Activated CD8-positive, alpha-beta memory T cell treated with anti-CD3 and anti-CD28 coated beads for 36 hours (primary cell): ENCODE results near the gene VPS41. TPM values are rescaled to one million over a fixed set of nuclear protein-coding genes. Genes with fewer than 3 reads are reported as not detected.

ENCODE experiments used
- CTCF ChIA-PET: fragments of 350-600 bp; sonication (Branson Sonifier 250); formaldehyde crosslinking; loops from one replicate; lab custom pipeline; 2021; ENCODE audit warnings: antibody characterized with exemption; lab: Charles Lee
- POLR2A ChIA-PET: fragments of 350-600 bp; sonication (Branson Sonifier 250); formaldehyde crosslinking; loops from one replicate; lab custom pipeline; 2021; ENCODE audit warnings: antibody characterized with exemption; lab: Charles Lee
- total RNA-seq, 2 experiments: library from RNA; stranded (reverse); gene quantifications; one replicate each; pipeline ENCODE4 v1.2.3, GENCODE V29; 2021

Gene VPS41
- total RNA-seq, 2 experiments from 2014 or later, result 67.6 to 72.3 TPM

DNA sequence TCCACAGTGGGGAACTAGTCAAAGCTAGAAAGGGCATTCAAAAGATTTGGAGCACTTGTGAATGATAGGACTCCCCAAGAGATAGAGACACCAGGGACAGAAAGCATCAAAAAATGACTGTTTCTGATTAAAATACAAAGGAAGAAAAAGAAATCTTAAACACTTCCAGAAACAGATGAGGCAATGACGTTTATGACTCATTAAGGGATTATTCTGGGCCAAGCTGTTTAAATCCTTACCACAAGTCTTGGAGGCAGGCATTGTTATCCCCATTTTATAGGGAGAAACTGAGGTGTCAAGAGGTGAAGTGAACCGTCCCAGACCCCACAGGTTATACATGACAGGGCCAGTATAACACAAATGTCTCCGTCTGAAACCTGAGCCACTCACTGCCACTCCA lies 209.5 kb downstream of the VPS41 start:
- ChIA-PET POLR2A (no interaction called here), CTCF (no interaction called here)

DNA sequence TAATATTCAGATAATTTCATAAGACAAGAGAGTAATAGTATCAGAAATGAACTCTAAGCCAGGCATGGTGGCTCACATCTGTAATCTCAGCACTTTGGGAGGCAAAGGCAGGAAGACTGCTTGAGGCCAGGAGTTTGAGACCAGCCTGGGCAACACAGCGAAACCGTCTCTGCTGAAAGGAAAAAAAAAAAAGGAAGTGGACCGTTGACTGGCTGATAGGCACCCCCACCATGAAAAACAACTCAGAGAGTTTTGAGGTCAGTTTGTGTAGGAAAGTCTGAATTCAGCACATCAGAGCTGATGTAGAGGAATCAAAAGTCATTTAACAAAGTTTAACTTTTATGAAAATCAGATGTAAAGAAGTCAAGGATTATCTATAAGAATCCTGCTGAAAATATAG lies 214.7 kb downstream of the VPS41 start:
- ChIA-PET POLR2A (no interaction called here), CTCF (no interaction called here)

GRCh38 chr7:38686888-38687287 lies 222.1 kb downstream of the VPS41 start:
- ChIA-PET CTCF (no interaction called here), POLR2A (no interaction called here)

- POLR2A ChIA-PET, result no interaction called here
- CTCF ChIA-PET, result no interaction called here
Observed at GRCh38 chr7:38685851-38686250, 223.1 kb downstream of the VPS41 start.

- POLR2A ChIA-PET, result no interaction called here
- CTCF ChIA-PET, result no interaction called here
Observed at GRCh38 chr7:38682606-38683005, 226.4 kb downstream of the VPS41 start.

DNA sequence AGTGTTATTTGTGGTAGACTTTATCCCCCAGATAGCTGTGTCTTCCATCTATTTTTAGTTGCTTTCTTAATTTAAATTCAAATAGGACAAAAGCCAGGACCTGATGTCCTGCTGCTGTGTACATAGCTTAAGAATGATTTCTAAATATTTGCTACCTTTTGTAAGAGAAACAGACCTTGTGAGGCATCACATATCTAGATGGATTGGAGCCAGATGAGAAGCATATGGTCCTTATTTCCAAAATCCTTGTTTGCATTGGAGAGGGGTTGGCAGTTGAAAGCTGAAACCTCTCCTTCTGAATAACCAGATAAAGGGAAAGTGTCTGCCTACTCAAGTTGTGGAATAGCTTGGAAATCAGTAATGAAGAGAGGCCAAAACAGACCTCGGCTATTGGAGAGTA lies 227.1 kb downstream of the VPS41 start:
- POLR2A ChIA-PET, result no interaction called here
- CTCF ChIA-PET, result no interaction called here

DNA sequence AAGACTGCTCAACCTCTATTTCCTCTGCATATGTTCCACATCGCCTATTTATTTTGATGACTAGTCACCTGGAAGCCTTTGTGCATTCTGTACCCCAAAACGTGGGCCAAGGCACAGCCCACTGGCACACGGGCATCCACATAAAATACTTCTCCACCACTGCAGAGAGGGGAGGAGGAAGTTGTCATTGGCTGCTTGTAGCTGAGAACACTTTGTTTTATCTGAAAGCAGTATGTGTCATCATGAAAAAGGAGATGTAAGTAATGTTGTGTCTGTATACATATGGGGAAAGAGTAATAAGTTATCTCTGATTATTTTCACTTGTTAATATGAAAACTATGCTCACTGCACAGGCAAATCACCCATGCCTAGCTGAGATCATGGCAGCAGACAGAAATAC lies 229.6 kb downstream of the VPS41 start:
- ChIA-PET CTCF (no interaction called here), POLR2A (no interaction called here)

DNA sequence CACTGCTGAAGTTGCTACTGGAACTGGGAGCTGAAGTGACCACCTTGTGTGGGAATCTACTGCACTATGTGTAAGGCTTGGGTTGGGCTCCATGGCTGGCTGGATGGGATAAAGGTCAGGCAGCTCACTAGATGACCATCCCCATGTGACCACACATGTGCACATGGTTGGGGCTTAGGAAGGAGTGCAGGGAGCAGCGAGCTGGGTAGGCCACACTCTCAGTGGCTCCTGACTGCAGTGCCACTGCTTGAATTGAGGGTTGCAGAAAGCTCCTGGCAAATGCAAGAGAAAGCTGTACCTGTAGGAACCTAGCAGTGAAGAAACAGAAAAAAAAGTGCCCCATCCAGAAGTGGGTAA lies 230.3 kb downstream of the VPS41 start:
- ChIA-PET CTCF (no interaction called here), POLR2A (no interaction called here)

DNA sequence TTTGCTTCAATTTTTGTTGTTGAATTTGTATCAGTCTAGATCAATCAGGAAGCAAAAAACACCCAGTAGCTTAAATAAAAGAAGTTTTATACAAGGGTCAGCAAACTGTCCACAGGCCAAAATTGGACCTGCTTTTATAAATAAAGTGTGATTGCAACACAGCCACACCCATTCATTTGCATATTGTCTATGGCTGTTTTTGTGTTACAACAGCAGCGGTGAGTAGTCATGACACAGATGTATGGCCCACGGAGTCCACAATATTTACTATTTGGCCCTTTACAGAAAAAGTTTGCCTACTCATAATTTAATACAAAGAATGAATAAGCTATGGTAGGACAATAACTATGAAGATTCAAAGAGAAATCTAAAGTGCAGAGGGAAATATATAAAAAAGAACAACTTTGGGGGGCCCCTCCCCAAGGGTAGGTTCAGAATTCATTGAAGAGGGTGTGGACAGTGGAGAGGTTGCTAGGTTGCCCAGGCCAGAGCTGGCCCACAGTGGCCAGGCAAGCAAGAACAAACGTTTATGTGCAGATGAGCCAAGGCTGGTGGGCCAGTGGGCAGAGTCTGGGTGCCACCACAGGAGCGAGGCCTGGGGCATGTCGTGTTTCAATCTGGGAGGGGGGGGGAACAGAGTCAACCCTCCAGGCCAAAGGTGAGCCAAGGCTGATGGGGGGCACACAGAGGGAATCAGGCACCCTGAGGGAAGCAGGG lies 230.9 kb downstream of the VPS41 start:
- CTCF ChIA-PET, result no interaction called here
- POLR2A ChIA-PET, result no interaction called here

- POLR2A ChIA-PET, result no interaction called here
- CTCF ChIA-PET, result no interaction called here
Observed at GRCh38 chr7:38675494-38676106, 233.4 kb downstream of the VPS41 start.

- ChIA-PET CTCF (no interaction called here), POLR2A (no interaction called here)
Observed at GRCh38 chr7:38674513-38674912, 234.5 kb downstream of the VPS41 start.

GRCh38 chr7:38673795-38674194 lies 235.2 kb downstream of the VPS41 start:
- ChIA-PET CTCF (no interaction called here), POLR2A (no interaction called here)

Other genes starting within 250 kb of the VPS41 start
- not detected for gene POU6F2, start 68.7 kb upstream of the VPS41 start, total RNA-seq